MM.1S (cell line): Measurements from ENCODE around the gene ADCY2.

Experiments
- EZH2 ChIP-seq: fragments of 300-600 bp; sonication (generic); optimal IDR thresholded peaks from 2 replicates; pipeline ENCODE3; 2017; ENCODE audit warnings: low read depth, mild to moderate bottlenecking, antibody characterized with exemption, low read length, mixed read lengths
- EZH2phosphoT487 ChIP-seq: fragments of 300-600 bp; sonication (generic); IDR thresholded peaks from 2 replicates; pipeline ENCODE4 v1.6.1; 2018; ENCODE audit warnings: antibody characterized with exemption, low read length
- TF ChIP-seq, protein P1 (sequence below): fragments of 300-600 bp; sonication (generic); IDR thresholded peaks from 2 replicates; pipeline ENCODE4 v1.5.1; 2016; ENCODE audit warnings: antibody characterized with exemption, low read length, mixed read lengths

GRCh38 chr5:7745882-7746610 lies 350.1 kb downstream of the ADCY2 start:
- TF ChIP-seq EZH2 = no peak
- TF ChIP-seq, protein P1, sequence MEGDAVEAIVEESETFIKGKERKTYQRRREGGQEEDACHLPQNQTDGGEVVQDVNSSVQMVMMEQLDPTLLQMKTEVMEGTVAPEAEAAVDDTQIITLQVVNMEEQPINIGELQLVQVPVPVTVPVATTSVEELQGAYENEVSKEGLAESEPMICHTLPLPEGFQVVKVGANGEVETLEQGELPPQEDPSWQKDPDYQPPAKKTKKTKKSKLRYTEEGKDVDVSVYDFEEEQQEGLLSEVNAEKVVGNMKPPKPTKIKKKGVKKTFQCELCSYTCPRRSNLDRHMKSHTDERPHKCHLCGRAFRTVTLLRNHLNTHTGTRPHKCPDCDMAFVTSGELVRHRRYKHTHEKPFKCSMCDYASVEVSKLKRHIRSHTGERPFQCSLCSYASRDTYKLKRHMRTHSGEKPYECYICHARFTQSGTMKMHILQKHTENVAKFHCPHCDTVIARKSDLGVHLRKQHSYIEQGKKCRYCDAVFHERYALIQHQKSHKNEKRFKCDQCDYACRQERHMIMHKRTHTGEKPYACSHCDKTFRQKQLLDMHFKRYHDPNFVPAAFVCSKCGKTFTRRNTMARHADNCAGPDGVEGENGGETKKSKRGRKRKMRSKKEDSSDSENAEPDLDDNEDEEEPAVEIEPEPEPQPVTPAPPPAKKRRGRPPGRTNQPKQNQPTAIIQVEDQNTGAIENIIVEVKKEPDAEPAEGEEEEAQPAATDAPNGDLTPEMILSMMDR = peak; percentile 84
- no peak for TF ChIP-seq EZH2phosphoT487
